Activated B cell treated with CpG ODN at 0.5 μM for 24 hours (primary cell): ENCODE measurements around the gene HERC4. TPM values are rescaled to one million over a fixed set of nuclear protein-coding genes. Genes with fewer than 3 reads are reported as not detected.
"Not testable (repeated sequence)": the region's sequence is repeated elsewhere in the genome, so short reads cannot be mapped to it uniquely, and the experiment has no call there.

Experiments used
- ATAC-seq: fragments of 200-7000 bp; cut with Tn5 transposase; one replicate; pipeline ENCODE4 v1.10.0; 2021; ENCODE audit warnings: low read depth, mild to moderate bottlenecking, moderate library complexity
- CTCF ChIA-PET: fragments of 350-600 bp; sonication (Branson Sonifier 250); formaldehyde crosslinking; loops from one replicate; lab custom pipeline; 2021; ENCODE audit warnings: antibody characterized with exemption; lab: Charles Lee
- POLR2A ChIA-PET: fragments of 350-600 bp; sonication (Branson Sonifier 250); formaldehyde crosslinking; loops from one replicate; lab custom pipeline; 2021; ENCODE audit warnings: antibody characterized with exemption; lab: Charles Lee
- DNase-seq: peaks from one replicate; pipeline ENCODE4 v3.0.0; 2022
- H3K27ac Mint-ChIP-seq: one replicate; pipeline ENCODE4 v1.8.0; 2020; ENCODE audit warnings: mixed read lengths
- H3K27me3 Mint-ChIP-seq: one replicate; pipeline ENCODE4 v1.8.0; 2021; ENCODE audit warnings: mixed read lengths
- H3K36me3 Mint-ChIP-seq: one replicate; pipeline ENCODE4 v1.8.0; 2021; ENCODE audit warnings: low read depth, mixed read lengths
- H3K4me1 Mint-ChIP-seq: one replicate; pipeline ENCODE4 v1.8.0; 2021; ENCODE audit warnings: mixed read lengths
- H3K4me3 Mint-ChIP-seq: one replicate; pipeline ENCODE4 v1.8.0; 2020; ENCODE audit warnings: mild to moderate bottlenecking, mixed read lengths
- H3K9me3 Mint-ChIP-seq: one replicate; pipeline ENCODE4 v1.8.0; 2020; ENCODE audit warnings: mixed read lengths
- CTCF ChIP-seq: fragments of 200-600 bp; IDR thresholded peaks from one replicate; pipeline ENCODE4 v1.8.0; 2022; ENCODE audit warnings: antibody characterized with exemption, mild to moderate bottlenecking
- intact Hi-C: fragments of 100-400 bp; cut with micrococcal nuclease; formaldehyde crosslinking; loops from one replicate; pipeline ENCODE4 v1.15.1; 2024
- total RNA-seq: library from RNA; stranded (reverse); gene quantifications from 2 replicates; pipeline ENCODE4 v1.2.3, GENCODE V29; 2022

HERC4 gene
- total RNA-seq, 1 donor from 2014 or later, result 84.2 TPM

GRCh38 chr10:68023292-68023691, 51.8 kb downstream of the HERC4 start:
- Mint-ChIP-seq H3K36me3 (peaks cover 62% of the 10 kb centered on the region), H3K4me1 (peaks cover 2% of the 10 kb centered on the region), H3K27ac (no peak overlapping the region), H3K27me3 (no peaks in the 10 kb centered on the region), H3K9me3 (peaks cover 10% of the 10 kb centered on the region), H3K4me3 (no peak overlapping the region)
- CTCF ChIA-PET, result no interaction called here
- no peak for DNase-seq
- POLR2A ChIA-PET, result no interaction called here
- TF ChIP-seq CTCF, result no peak
- no peak for ATAC-seq
- intact Hi-C loops, result no loop called here

- peaks cover 55% of the 10 kb centered on the region for H3K36me3 Mint-ChIP-seq
- DNase-seq, ATAC-seq, H3K4me3 Mint-ChIP-seq, H3K9me3 Mint-ChIP-seq, H3K27ac Mint-ChIP-seq, H3K4me1 Mint-ChIP-seq, CTCF ChIA-PET, intact Hi-C loops, H3K27me3 Mint-ChIP-seq: not testable (repeated sequence)
- POLR2A ChIA-PET, result interaction anchor here (0.6 kb wide), 1 partner anchor 106 kb away, joined by 7 read pairs; no protein-coding TSS in a partner anchor
These were observed 52.8 kb downstream of the HERC4 start for GRCh38 chr10:68022324-68022723.

GRCh38 chr10:68016519-68016918, 58.6 kb downstream of the HERC4 start:
- ATAC-seq, CTCF ChIA-PET, H3K4me3 Mint-ChIP-seq, H3K27me3 Mint-ChIP-seq, H3K27ac Mint-ChIP-seq, POLR2A ChIA-PET, DNase-seq, H3K4me1 Mint-ChIP-seq, H3K9me3 Mint-ChIP-seq: not testable (repeated sequence)
- intact Hi-C loops, result loop anchor here (10.0 kb wide), 1 partner anchor 138 kb away; no protein-coding TSS in a partner anchor
- H3K36me3 Mint-ChIP-seq, result peaks cover 49% of the 10 kb centered on the region

- DNase-seq, result no peak
- no peak for ATAC-seq
- Mint-ChIP-seq H3K27ac (no peak overlapping the region), H3K27me3 (no peaks in the 10 kb centered on the region), H3K9me3 (no peaks in the 10 kb centered on the region), H3K4me3 (no peak overlapping the region), H3K36me3 (peaks cover 61% of the 10 kb centered on the region), H3K4me1 (no peaks in the 10 kb centered on the region)
- POLR2A ChIA-PET, result no interaction called here
- TF ChIP-seq CTCF, result no peak
- CTCF ChIA-PET, result no interaction called here
- intact Hi-C loops, result loop anchor here (10.0 kb wide), 1 partner anchor 144 kb away; no protein-coding TSS in a partner anchor
These were observed 64.6 kb downstream of the HERC4 start for GRCh38 chr10:68010426-68010940.

GRCh38 chr10:68007356-68007755, 67.7 kb downstream of the HERC4 start:
- ChIA-PET POLR2A (no interaction called here), CTCF (no interaction called here)
- Mint-ChIP-seq H3K27ac (no peak overlapping the region), H3K9me3 (peaks cover 4% of the 10 kb centered on the region), H3K27me3 (no peaks in the 10 kb centered on the region), H3K36me3 (peaks cover 73% of the 10 kb centered on the region), H3K4me3 (no peak overlapping the region), H3K4me1 (no peaks in the 10 kb centered on the region)
- ATAC-seq (no peak), DNase-seq (no peak)
- intact Hi-C loops, result no loop called here
- no peak for TF ChIP-seq CTCF

GRCh38 chr10:68001539-68001938, 73.5 kb downstream of the HERC4 start:
- no peak overlapping the region for H3K4me3 Mint-ChIP-seq
- H3K36me3 Mint-ChIP-seq, result peaks cover 53% of the 10 kb centered on the region
- DNase-seq (no peak), ATAC-seq (no peak)
- H3K27me3 Mint-ChIP-seq, result no peaks in the 10 kb centered on the region
- POLR2A ChIA-PET, result no interaction called here
- CTCF ChIA-PET, result no interaction called here
- no peaks in the 10 kb centered on the region for H3K4me1 Mint-ChIP-seq
- H3K27ac Mint-ChIP-seq, result no peak overlapping the region
- TF ChIP-seq CTCF, result no peak
- intact Hi-C loops, result no loop called here
- H3K9me3 Mint-ChIP-seq, result peaks cover 4% of the 10 kb centered on the region
